ENCODE results near the gene TAF5.
A peak's percentile ranks its signal among the peaks of the same experiment; 100 is the strongest.
"Not testable (repeated sequence)": the region's sequence is repeated elsewhere in the genome, so short reads cannot be mapped to it uniquely, and the experiment has no call there.

The TAF5 gene

DNA sequence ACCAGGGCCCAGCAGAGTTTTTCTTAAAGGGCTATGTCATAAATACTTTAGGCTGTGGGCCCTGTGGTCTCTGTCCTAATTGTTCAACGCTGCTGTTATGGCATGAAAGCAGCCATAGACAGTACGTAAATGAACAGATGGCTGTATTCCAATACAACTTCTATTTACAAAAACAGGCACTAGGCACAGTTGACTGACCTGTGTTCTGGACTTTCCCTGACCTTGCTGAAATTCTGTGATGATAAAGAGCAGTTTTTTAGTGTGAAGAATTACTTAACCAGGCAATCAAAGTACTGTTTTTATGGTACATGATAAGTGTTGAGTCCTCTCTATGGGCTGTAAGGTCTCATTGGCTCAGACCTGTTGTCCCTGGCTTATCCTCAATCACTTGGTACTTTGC lies 45.8 kb downstream of the TAF5 start:
- no peak for DNase-seq (ENCODE audit: low read depth in 2 of 2)

DNA sequence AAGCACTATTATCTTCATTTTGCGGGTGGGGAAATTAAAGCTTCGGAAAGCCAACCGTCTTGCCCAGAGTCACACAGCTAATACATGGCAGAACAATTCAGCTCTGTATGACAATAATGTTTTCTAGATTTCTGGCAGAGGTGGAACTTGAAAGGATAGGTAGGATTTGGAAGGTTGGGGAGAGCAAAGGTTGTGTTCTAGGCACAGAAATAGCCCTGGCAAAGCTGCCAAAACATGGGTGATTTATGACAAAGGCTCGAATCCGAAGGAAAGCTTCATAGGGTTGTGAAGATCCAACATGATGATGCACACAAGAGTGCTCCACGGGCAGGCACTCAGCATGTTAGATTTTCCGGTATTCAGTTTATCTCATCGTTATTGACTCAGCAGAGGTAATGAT lies 47.8 kb downstream of the TAF5 start:
- no peak for DNase-seq (ENCODE audit: low read depth in 2 of 2)

DNA sequence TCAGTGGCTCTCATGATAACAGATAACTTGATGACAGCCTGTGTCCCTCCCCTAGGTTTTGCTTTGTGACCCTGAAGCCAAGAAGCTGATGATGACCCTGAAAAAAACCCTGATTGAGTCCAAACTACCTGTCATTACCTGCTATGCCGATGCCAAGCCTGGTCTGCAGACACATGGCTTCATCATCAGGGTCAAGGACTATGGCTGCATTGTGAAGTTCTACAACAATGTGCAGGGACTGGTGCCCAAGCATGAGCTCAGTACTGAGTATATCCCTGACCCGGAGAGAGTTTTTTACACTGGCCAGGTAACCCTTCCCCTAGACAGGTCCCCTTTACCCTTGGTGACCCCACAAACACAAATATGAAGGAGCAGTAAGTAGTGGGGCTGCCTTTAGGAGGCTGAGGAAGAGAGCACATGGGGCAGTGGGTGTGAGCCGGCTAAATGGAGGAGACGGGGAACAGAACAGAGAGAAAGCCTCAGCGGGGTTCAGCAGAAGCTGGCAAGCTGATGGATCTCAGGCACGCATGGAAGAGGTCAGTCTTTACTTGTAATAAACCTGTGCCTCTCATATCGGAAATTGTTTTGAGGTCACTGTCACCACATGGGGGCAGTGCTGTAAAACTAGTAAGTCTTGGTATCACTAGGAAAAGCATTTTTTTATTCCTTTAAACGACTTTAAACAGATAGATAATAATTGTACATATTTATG lies 48.8 kb downstream of the TAF5 start:
- peak in 1 of 2 donors; percentile 47 for DNase-seq (ENCODE audit: low read depth in 2 of 2)

DNA sequence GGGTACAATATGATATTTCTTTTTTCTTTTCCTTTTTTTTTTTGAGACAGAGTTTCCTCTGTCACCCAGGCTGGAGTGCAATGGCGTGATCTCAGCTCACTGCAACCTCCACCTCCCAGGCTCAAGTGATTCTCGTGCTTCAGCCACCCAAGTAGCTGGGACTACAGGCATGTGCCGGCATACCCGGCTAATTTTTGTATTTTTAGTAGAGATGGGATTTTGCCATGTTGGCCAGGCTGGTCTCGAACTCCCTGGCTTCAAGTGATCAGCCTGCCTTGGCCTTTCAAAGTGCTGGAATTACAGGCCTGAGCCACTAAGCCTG lies 49.3 kb downstream of the TAF5 start:
- DNase-seq (ENCODE audit: low read depth in 2 of 2) = not testable (repeated sequence)

DNA sequence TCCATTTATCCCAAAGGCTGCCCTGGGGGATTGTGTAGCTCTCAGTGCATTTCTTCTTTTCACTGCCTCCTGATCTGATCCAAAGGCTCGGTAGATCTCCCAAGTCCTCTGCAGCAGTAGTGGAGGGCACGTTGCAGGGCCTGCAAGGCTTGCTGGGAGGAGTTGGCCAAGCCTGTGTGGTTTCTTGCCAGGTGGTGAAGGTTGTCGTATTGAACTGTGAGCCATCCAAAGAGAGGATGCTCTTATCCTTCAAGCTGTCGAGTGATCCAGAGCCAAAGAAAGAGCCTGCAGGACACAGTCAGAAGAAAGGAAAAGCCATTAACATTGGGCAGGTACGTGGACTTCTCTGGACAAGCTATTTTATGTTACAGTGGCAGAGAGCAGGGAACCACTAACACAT lies 49.8 kb downstream of the TAF5 start:
- DNase-seq (ENCODE audit: low read depth in 2 of 2) = no peak

DNA sequence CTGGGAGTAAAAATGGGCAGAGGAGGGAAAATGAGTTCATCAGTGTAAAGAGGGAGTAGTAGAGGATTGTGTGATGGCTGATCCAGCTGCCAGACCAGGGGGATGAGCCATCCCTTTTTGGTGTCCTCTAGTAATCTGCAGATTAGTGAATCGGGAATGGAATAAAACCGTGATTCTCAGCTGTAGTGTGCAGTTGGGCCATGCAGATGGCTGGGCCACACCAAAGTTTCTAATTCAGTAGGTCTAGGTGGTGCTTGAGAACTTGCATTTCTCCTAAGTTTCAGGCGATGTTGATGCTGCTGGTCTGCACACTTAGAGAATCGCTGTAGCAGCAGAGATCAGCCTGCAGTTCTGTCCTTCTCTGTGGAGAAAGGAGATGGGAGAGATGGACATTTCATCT lies 51.3 kb downstream of the TAF5 start:
- DNase-seq (ENCODE audit: low read depth in 2 of 2) = no peak

DNA sequence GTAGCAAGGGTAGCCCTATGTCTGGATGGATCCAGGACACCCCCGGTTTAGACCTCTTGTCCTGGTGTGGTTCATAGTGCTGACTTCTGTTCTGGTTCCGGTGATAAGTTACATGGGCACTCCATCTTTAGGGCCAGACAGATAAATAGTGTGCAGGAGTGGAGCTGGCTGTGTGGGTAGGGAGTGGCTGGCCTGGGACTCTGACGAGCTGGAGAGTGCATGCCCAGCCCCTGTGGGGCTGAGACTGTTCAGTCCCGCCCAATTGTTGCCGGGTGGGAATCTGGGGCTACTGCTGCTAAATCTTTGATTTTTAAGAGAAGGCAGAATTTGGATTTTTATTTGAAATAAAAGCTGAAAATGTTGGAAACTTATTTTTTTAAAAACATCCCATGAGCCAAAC lies 56.0 kb downstream of the TAF5 start:
- DNase-seq (ENCODE audit: low read depth in 2 of 2) = no peak

DNA sequence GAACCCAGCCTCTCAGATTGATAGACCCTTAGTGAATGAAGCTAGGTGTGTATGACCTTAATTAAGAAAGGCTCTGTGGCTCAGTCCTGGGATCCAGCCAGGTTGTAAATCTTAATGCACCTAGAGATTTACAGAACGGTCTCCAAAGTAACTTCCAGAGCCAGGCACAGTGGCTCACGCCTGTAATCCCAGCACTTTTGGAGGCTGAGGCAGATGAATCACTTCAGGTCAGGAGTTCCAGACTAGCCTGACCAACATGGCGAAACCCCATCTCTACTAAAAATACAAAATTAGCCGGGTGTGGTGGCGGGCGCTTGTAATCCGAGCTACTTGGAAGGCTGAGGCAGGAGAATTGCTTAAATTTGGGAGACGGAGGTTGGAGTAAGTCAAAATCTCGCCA lies 60.1 kb downstream of the TAF5 start:
- DNase-seq (ENCODE audit: low read depth in 2 of 2) = no peak

DNA sequence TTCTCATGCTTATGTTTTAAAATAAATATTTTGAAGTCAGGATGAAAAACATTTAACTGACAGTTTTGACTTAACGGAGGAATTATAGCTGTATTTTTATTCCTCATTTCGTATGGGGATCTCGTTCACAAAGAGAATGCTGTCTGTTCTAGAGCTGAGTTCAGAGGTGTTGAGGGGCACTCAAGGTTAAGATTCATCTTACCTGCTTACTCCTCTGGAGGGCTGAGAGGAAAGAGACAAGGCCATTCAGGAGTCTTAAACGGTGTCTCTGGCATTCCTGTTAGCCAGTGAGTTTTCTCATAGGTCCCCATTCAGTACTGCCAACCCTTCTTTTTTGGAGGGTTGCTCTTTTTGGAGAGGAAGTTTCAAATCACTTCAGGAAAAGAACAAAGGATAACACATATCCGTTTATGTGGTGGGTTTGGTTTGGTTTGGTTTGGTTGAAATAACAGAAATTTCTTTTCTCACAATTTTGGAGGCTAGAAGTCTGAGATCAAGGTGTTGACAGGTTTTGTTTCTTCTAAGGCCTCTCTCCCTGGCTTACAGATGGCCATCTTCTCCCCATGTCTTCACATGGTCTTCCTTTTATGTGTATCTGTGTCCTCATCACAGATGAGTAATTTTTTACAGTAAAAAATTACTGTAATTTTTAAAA lies 61.3 kb downstream of the TAF5 start:
- no peak for DNase-seq (ENCODE audit: low read depth in 2 of 2)

DNA sequence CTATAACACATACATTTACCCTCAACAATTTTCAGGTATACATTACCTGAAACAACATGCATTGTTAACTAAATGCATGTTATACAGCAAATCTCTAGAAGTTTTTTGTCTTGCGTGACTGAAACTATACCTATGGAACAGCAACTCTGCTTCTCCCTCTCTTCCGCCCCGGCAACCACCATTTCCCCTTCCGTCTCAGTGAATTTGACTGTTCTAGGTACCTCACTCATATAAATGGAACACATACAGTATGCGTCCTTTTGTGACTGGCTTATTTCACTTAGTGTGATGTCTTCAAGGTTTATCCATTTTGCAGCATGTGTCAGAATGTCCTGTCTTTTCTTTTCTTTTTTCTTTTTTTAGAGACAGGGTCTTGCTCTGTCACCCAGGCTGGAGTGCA lies 61.9 kb downstream of the TAF5 start:
- no peak for DNase-seq (ENCODE audit: low read depth in 2 of 2)

DNA sequence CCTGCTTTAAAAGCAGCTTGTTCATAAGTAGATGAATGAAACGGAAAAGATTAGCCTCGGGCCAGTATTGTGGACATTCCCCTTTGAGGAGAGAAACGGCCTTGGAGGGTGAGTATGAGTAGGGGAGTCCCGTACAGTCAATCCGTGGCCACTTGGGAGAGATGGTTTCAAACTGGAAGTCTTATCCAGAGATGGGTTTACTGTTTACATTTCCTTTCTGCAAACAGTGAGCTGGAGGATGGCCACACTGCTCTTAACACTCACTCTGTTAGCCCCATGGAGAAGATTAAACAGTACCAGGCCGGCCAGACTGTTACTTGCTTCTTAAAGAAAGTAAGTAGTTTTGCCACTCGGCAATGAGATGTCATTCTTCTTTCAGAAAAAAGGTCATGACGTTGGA lies 64.1 kb downstream of the TAF5 start:
- no peak for DNase-seq (ENCODE audit: low read depth in 2 of 2)

DNA sequence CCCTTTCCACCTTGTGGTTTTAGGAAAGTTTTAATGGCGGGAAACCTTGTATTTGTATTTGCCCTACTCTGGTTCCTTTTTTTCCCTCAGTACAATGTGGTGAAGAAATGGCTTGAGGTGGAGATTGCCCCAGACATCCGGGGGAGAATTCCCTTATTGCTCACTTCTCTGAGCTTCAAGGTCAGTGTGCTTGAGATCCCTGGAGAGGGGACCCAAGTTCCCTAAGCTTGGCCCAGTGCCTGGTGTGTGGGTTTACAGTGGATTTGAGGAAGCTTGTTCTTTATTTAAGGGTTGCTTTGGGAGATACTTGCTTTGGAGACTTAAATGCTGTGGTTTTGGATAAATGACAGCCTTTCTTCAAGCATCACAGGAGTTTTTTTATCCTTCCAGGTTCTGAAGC lies 66.1 kb downstream of the TAF5 start:
- no peak for DNase-seq (ENCODE audit: low read depth in 2 of 2)

All from stimulated activated CD4-positive, alpha-beta T cell treated with anti-CD3 and anti-CD28 coated beads, Interleukin-1b, Interleukin-23, amount 100 ng/mL, for 4 hours (primary cell).